GM10248 (cell line): ENCODE measurements around the gene TTC9.

ENCODE experiments used
- CTCF ChIA-PET: fragments of 300-600 bp; sonication (Branson Sonifier 250); formaldehyde crosslinking; extraction: SDS; loops from one replicate; lab custom pipeline; 2021; ENCODE audit warnings: antibody characterized with exemption; lab: Yijun Ruan, JAX
- POLR2A ChIA-PET: fragments of 350-650 bp; sonication (Branson Sonifier 250); formaldehyde crosslinking; extraction: SDS; loops from one replicate; lab custom pipeline; 2020; ENCODE audit warnings: antibody characterized with exemption; lab: Yijun Ruan, JAX
- DNase-seq: peaks from one replicate; pipeline ENCODE4 v3.0.0; 2012; ENCODE audit errors: extremely low spot score
- TF ChIP-seq, protein P1 (sequence below): IDR thresholded peaks from 2 replicates; pipeline ENCODE4 v1.5.1; 2012; ENCODE audit warnings: mild to moderate bottlenecking, low read depth; ENCODE audit errors: extremely low read depth, missing control alignments, control extremely low read depth

Gene TTC9

GRCh38 chr14:70642303-70643235, 853 bp downstream of the TTC9 start:
- DNase-seq: peak; percentile 69
- TF ChIP-seq, protein P1, sequence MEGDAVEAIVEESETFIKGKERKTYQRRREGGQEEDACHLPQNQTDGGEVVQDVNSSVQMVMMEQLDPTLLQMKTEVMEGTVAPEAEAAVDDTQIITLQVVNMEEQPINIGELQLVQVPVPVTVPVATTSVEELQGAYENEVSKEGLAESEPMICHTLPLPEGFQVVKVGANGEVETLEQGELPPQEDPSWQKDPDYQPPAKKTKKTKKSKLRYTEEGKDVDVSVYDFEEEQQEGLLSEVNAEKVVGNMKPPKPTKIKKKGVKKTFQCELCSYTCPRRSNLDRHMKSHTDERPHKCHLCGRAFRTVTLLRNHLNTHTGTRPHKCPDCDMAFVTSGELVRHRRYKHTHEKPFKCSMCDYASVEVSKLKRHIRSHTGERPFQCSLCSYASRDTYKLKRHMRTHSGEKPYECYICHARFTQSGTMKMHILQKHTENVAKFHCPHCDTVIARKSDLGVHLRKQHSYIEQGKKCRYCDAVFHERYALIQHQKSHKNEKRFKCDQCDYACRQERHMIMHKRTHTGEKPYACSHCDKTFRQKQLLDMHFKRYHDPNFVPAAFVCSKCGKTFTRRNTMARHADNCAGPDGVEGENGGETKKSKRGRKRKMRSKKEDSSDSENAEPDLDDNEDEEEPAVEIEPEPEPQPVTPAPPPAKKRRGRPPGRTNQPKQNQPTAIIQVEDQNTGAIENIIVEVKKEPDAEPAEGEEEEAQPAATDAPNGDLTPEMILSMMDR: no peak
- CTCF ChIA-PET: interaction anchor here (1.6 to 1.9 kb wide), 3 partner anchors 12 to 19 kb away, joined by 5 to 6 read pairs (median 6); no protein-coding TSS in a partner anchor
- POLR2A ChIA-PET: no interaction called here

DNA sequence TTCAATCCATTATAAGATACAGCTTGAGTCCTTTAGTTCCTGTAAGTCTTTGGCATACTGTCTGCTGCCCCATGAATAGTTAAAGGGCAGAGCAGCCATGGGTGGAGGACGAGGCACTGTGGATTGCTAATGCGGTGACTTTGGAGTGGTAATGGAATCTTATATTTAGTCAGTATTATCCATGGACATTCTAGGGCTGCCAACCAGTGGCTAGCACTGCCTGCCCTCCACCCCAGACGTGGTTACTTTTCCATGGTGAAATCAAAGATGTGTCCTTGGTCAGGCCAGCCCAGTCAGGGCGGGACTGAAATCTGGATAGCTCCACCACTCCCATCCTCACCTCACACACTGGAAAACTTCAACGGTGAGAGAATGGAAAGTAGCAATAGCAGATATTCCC, 2.3 kb downstream of the TTC9 start:
- no peak for DNase-seq
- POLR2A ChIA-PET: interaction anchor here (1.5 kb wide), 1 partner anchor 20 kb away, joined by 4 read pairs; no protein-coding TSS in a partner anchor
- TF ChIP-seq, protein P1: no peak
- CTCF ChIA-PET: interaction anchor here (1.1 to 1.9 kb wide), 2 partner anchors 10 to 23 kb away, joined by 3 to 6 read pairs; no protein-coding TSS in a partner anchor

DNA sequence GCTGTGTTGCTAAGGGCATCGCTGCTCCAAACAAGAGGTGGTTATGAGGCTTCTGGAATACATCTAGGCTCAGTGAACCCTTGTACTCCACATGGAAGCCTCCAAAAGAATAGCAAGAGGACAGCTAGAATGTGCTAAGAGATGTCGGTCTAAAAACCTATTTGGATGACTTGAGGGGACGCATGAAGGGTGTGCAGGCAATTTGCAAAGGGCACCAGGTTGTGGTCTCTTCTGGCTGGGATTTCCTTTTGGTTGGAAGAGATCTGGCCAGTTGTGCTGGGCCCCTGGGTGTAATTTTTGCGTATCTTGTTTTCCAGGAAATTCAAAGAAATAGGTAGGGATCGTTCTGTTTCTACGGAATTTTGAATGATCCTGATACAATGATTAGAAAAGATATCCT, 4.2 kb downstream of the TTC9 start:
- TF ChIP-seq, protein P1: no peak
- DNase-seq: no peak
- CTCF ChIA-PET: interaction anchor here (1.0 to 3.3 kb wide), 6 partner anchors 8 to 25 kb away, joined by 3 to 11 read pairs (median 3); no protein-coding TSS in a partner anchor
- POLR2A ChIA-PET: no interaction called here

DNA sequence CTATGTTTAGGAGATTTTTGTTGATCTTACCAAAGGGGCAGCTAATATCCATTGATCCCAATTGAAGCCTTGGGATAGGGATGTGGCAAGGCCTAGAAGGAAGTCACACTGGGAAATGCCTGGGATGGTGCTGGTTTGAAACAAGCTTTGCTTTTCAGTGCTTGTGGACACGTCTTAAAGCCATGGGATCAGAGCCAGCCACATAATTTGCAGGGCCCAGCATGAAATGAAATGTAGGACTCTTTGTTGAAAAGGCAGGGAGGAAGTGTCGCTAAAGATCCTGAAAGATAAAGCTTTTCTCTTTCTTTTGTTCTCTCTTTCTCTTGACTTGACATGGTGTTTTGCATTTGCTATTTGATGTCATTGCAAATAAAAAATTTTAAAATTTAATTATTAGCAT, 5.0 kb downstream of the TTC9 start:
- no peak for DNase-seq
- ChIA-PET POLR2A (no interaction called here), CTCF (interaction anchor here (0.8 to 3.3 kb wide), 5 partner anchors 11 to 235 kb away, joined by 3 to 11 read pairs (median 3); no protein-coding TSS in a partner anchor)

DNA sequence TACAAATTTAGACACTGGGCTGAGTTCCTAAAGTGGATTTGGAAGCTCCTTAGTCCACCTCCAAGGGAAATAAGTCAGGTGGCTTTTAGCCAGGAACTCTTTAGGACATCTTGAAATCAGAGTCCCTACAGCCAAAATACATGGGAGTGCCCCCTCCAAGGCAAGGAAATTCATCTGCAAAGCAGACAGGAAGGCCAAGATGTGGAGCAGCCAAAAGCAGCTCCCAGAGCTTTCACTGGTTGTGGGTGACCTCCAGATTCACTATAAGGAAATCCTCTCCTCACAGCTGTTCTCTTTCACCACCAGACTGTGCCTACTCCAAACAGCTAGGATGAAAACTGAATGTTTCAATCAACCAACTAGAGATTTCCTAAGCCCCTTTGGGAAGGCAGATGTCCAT, 6.6 kb downstream of the TTC9 start:
- POLR2A ChIA-PET: no interaction called here
- DNase-seq: no peak
- TF ChIP-seq, protein P1: no peak
- CTCF ChIA-PET: interaction anchor here (0.7 to 1.6 kb wide), 4 partner anchors 9 to 169 kb away, joined by 3 to 6 read pairs (median 4); no protein-coding TSS in a partner anchor

More for the DNA sequence above, 5.0 kb downstream of the TTC9 start:
- TF ChIP-seq, protein P1: no peak

- CTCF ChIA-PET: no interaction called here
- TF ChIP-seq, protein P1: no peak
- DNase-seq: no peak
- POLR2A ChIA-PET: no interaction called here
Observed at GRCh38 chr14:70649803-70650202, 8.1 kb downstream of the TTC9 start.
